ENCODE data around the gene PPP4R1. TPM values are rescaled to one million over a fixed set of nuclear protein-coding genes. Genes with fewer than 3 reads are reported as not detected.
A peak's percentile ranks its signal among the peaks of the same experiment; 100 is the strongest.
"Not testable (repeated sequence)": the region's sequence is repeated elsewhere in the genome, so short reads cannot be mapped to it uniquely, and the experiment has no call there.

PPP4R1 gene
- total RNA-seq, 1 experiment from 2014 or later: 85.8 TPM

- DNase-seq: peak; percentile 29
- Histone ChIP-seq H3K4me3 (ENCODE audit: insufficient read depth, low read depth, low read length) (no peak overlapping the region), H3K36me3 (replicated peaks; ENCODE audit: control insufficient read depth, insufficient read depth, low read length) (no peaks in the 10 kb centered on the region), H3K27me3 (ENCODE audit: control insufficient read depth, insufficient read depth, low read length) (no peaks in the 10 kb centered on the region)
These were observed 28.6 kb upstream of the PPP4R1 start for GRCh38 chr18:9642799-9643462.

DNA sequence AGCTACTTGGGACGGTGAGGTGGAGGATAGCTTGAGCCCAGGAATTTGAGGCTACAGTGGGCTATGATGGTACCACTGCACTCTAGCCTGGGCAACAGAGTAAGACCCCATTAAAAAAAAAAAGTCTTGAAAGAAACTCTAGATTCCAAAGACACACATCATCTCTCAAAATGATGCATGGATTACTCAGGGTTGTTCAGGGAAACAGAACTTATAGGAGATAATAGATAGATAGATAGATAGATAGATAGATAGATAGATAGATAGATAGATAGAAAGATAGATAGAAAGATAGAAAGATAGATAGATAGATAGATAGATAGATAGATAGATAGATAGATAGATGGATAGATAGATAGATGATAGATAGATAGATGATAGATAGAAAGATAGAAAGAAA, 26.7 kb upstream of the PPP4R1 start:
- H3K27me3 ChIP-seq (ENCODE audit: control insufficient read depth, insufficient read depth, low read length); H3K4me3 ChIP-seq (ENCODE audit: insufficient read depth, low read depth, low read length); H3K36me3 ChIP-seq (replicated peaks; ENCODE audit: control insufficient read depth, insufficient read depth, low read length); DNase-seq: not testable (repeated sequence)

GRCh38 chr18:9638886-9639285, 24.5 kb upstream of the PPP4R1 start:
- no peak for DNase-seq
- Histone ChIP-seq H3K27me3 (ENCODE audit: control insufficient read depth, insufficient read depth, low read length) (no peaks in the 10 kb centered on the region), H3K4me3 (ENCODE audit: insufficient read depth, low read depth, low read length) (no peak overlapping the region), H3K36me3 (replicated peaks; ENCODE audit: control insufficient read depth, insufficient read depth, low read length) (no peaks in the 10 kb centered on the region)

GRCh38 chr18:9637036-9637767, 22.8 kb upstream of the PPP4R1 start:
- H3K4me3 ChIP-seq (ENCODE audit: insufficient read depth, low read depth, low read length): no peak overlapping the region
- H3K27me3 ChIP-seq (ENCODE audit: control insufficient read depth, insufficient read depth, low read length): no peaks in the 10 kb centered on the region
- no peak for DNase-seq
- H3K36me3 ChIP-seq (replicated peaks; ENCODE audit: control insufficient read depth, insufficient read depth, low read length): no peaks in the 10 kb centered on the region

GRCh38 chr18:9634856-9635255, 20.5 kb upstream of the PPP4R1 start:
- Histone ChIP-seq H3K36me3 (replicated peaks; ENCODE audit: control insufficient read depth, insufficient read depth, low read length) (no peaks in the 10 kb centered on the region), H3K27me3 (ENCODE audit: control insufficient read depth, insufficient read depth, low read length) (no peaks in the 10 kb centered on the region)

GRCh38 chr18:9631814-9632496, 17.6 kb upstream of the PPP4R1 start:
- Histone ChIP-seq H3K27me3 (ENCODE audit: control insufficient read depth, insufficient read depth, low read length) (no peaks in the 10 kb centered on the region), H3K36me3 (replicated peaks; ENCODE audit: control insufficient read depth, insufficient read depth, low read length) (no peaks in the 10 kb centered on the region), H3K4me3 (ENCODE audit: insufficient read depth, low read depth, low read length) (no peak overlapping the region)
- no peak for DNase-seq

More at GRCh38 chr18:9634856-9635255, 20.5 kb upstream of the PPP4R1 start:
- H3K4me3 ChIP-seq (ENCODE audit: insufficient read depth, low read depth, low read length): no peak overlapping the region
- no peak for DNase-seq

GRCh38 chr18:9630444-9630843, 16.1 kb upstream of the PPP4R1 start:
- no peaks in the 10 kb centered on the region for H3K36me3 ChIP-seq (replicated peaks; ENCODE audit: control insufficient read depth, insufficient read depth, low read length)
- no peak overlapping the region for H3K4me3 ChIP-seq (ENCODE audit: insufficient read depth, low read depth, low read length)
- H3K27me3 ChIP-seq (ENCODE audit: control insufficient read depth, insufficient read depth, low read length): no peaks in the 10 kb centered on the region
- DNase-seq: no peak

DNA sequence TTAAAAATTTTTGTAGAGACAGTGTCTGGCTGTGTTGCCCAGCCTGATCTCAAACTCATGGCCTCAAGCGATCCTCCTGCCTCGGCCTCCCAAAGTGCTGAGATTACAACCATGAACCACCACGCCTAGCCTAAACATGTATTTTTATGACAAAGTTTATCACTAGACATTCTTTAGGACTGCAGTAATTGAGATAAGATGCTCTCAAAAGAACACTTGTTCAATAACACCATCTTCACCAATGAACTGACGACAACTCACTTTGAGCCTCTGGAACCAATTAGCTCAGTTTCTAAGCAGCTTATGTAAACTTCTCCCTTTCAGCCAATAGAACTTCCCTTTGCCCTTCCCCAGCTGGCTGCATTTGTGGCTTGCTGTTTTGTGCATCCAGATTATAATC, 15.3 kb upstream of the PPP4R1 start:
- Histone ChIP-seq H3K27me3 (ENCODE audit: control insufficient read depth, insufficient read depth, low read length) (no peaks in the 10 kb centered on the region), H3K4me3 (ENCODE audit: insufficient read depth, low read depth, low read length) (no peak overlapping the region), H3K36me3 (replicated peaks; ENCODE audit: control insufficient read depth, insufficient read depth, low read length) (no peaks in the 10 kb centered on the region)
- no peak for DNase-seq

- no peak for DNase-seq
- no peak overlapping the region for H3K4me3 ChIP-seq (ENCODE audit: insufficient read depth, low read depth, low read length)
- H3K27me3 ChIP-seq (ENCODE audit: control insufficient read depth, insufficient read depth, low read length): no peaks in the 10 kb centered on the region
- H3K36me3 ChIP-seq (replicated peaks; ENCODE audit: control insufficient read depth, insufficient read depth, low read length): no peaks in the 10 kb centered on the region
These were observed 14.6 kb upstream of the PPP4R1 start for GRCh38 chr18:9628984-9629383.

DNA sequence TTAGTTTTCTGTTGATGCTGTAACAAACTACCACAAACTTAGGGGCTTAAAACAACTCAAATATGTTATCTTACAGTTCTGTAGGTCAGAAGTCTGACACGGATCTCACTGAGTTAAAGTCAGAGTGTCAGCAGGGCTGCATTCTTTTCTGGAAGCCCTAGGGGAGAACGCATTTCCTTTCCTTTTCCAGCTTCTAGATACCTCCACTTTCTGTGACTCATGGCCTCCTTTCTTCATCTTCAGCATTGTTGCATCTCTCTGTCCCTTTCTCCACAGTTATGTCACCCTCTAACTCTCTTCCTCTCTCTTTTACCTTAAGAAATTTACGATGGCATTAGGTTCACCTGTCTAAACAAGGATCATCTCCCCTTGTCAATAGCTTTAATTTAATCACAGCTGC, 13.3 kb upstream of the PPP4R1 start:
- H3K36me3 ChIP-seq (replicated peaks; ENCODE audit: control insufficient read depth, insufficient read depth, low read length): no peaks in the 10 kb centered on the region
- no peak overlapping the region for H3K4me3 ChIP-seq (ENCODE audit: insufficient read depth, low read depth, low read length)
- DNase-seq: no peak
- H3K27me3 ChIP-seq (ENCODE audit: control insufficient read depth, insufficient read depth, low read length): no peaks in the 10 kb centered on the region

GRCh38 chr18:9619990-9620389, 5.6 kb upstream of the PPP4R1 start:
- H3K4me3 ChIP-seq (ENCODE audit: insufficient read depth, low read depth, low read length): no peak overlapping the region
- DNase-seq: no peak

GRCh38 chr18:9619545-9619944, 5.2 kb upstream of the PPP4R1 start:
- H3K4me3 ChIP-seq (ENCODE audit: insufficient read depth, low read depth, low read length): no peak overlapping the region
- no peaks in the 10 kb centered on the region for H3K27me3 ChIP-seq (ENCODE audit: control insufficient read depth, insufficient read depth, low read length)
- no peak for DNase-seq
- H3K36me3 ChIP-seq (replicated peaks; ENCODE audit: control insufficient read depth, insufficient read depth, low read length): no peaks in the 10 kb centered on the region

More at GRCh38 chr18:9619990-9620389, 5.6 kb upstream of the PPP4R1 start:
- Histone ChIP-seq H3K36me3 (replicated peaks; ENCODE audit: control insufficient read depth, insufficient read depth, low read length) (no peaks in the 10 kb centered on the region), H3K27me3 (ENCODE audit: control insufficient read depth, insufficient read depth, low read length) (no peaks in the 10 kb centered on the region)

GRCh38 chr18:9619056-9619455, 4.7 kb upstream of the PPP4R1 start:
- Histone ChIP-seq H3K36me3 (replicated peaks; ENCODE audit: control insufficient read depth, insufficient read depth, low read length) (no peaks in the 10 kb centered on the region), H3K4me3 (ENCODE audit: insufficient read depth, low read depth, low read length) (no peak overlapping the region), H3K27me3 (ENCODE audit: control insufficient read depth, insufficient read depth, low read length) (no peaks in the 10 kb centered on the region)
- DNase-seq: no peak

DNA sequence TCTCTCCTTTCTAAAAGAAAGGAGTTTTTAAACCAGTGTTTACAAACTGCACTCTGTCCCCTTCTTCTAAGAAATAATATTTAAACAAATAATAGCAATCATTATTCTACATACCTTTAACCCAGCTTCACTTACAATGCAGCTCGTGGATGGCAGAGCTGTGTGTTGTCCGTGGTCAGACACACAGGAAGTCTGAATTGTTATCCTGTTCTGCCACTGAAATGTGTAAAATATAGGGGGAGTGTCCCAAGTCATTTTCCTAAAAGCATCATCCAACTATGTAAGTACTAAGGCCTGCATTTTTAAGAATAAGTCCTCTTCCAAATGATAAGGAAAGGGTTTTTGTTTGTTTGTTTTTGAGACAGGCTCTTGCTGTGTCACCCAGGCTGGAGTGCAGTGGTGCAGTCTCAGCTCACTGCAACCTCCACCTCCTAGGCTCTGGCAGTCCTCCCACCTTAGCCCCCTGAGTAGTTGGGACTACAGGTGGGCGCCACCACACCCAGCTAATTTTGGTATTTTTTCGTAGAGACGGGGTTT, 2.7 kb upstream of the PPP4R1 start:
- H3K4me3 ChIP-seq (ENCODE audit: insufficient read depth, low read depth, low read length): no peak overlapping the region
- no peaks in the 10 kb centered on the region for H3K36me3 ChIP-seq (replicated peaks; ENCODE audit: control insufficient read depth, insufficient read depth, low read length)
- DNase-seq: no peak
- H3K27me3 ChIP-seq (ENCODE audit: control insufficient read depth, insufficient read depth, low read length): no peaks in the 10 kb centered on the region

- H3K36me3 ChIP-seq (replicated peaks; ENCODE audit: control insufficient read depth, insufficient read depth, low read length): peaks cover 1% of the 10 kb centered on the region; the same call in 1 of the 2 replicates
- H3K27me3 ChIP-seq (ENCODE audit: control insufficient read depth, insufficient read depth, low read length): no peaks in the 10 kb centered on the region
- no peak overlapping the region for H3K4me3 ChIP-seq (ENCODE audit: insufficient read depth, low read depth, low read length)
- DNase-seq: no peak
These were observed 1.7 kb upstream of the PPP4R1 start for GRCh38 chr18:9616049-9616448.
